DMS79 (cell line): Measurements from ENCODE around the gene METTL15.
A peak's percentile ranks its signal among the peaks of the same experiment; 100 is the strongest.
"Not testable (repeated sequence)": the region's sequence is repeated elsewhere in the genome, so short reads cannot be mapped to it uniquely, and the experiment has no call there.

Source experiments
- DNase-seq: peaks from one replicate; lab custom pipeline; 2025; lab: John Stamatoyannopoulos, UW

Gene METTL15

GRCh38 chr11:28110108-28110820 lies 2.1 kb downstream of the METTL15 start:
- DNase-seq, result peak; percentile 57

GRCh38 chr11:28110821-28111200 lies 2.6 kb downstream of the METTL15 start:
- no peak for DNase-seq

- no peak for DNase-seq
Observed at GRCh38 chr11:28114116-28114515, 5.9 kb downstream of the METTL15 start.

- no peak for DNase-seq
Observed at GRCh38 chr11:28114731-28115130, 6.5 kb downstream of the METTL15 start.

GRCh38 chr11:28117712-28118111 lies 9.5 kb downstream of the METTL15 start:
- DNase-seq, result no peak

GRCh38 chr11:28123151-28123581 lies 15.0 kb downstream of the METTL15 start:
- no peak for DNase-seq

- DNase-seq, result no peak
Observed at GRCh38 chr11:28132548-28132947, 24.4 kb downstream of the METTL15 start.

GRCh38 chr11:28133146-28133545 lies 25.0 kb downstream of the METTL15 start:
- no peak for DNase-seq

- not testable (repeated sequence) for DNase-seq
Observed at GRCh38 chr11:28136157-28136556, 28.0 kb downstream of the METTL15 start.

GRCh38 chr11:28137366-28137765 lies 29.2 kb downstream of the METTL15 start:
- DNase-seq, result no peak

GRCh38 chr11:28137832-28138231 lies 29.6 kb downstream of the METTL15 start:
- no peak for DNase-seq

GRCh38 chr11:28139841-28140415 lies 31.7 kb downstream of the METTL15 start:
- DNase-seq, result no peak

- DNase-seq, result no peak
Observed at GRCh38 chr11:28140689-28141455, 32.7 kb downstream of the METTL15 start.

GRCh38 chr11:28142724-28143123 lies 34.5 kb downstream of the METTL15 start:
- DNase-seq, result no peak

GRCh38 chr11:28144808-28145207 lies 36.6 kb downstream of the METTL15 start:
- DNase-seq, result no peak

GRCh38 chr11:28146123-28146751 lies 38.0 kb downstream of the METTL15 start:
- no peak for DNase-seq

- no peak for DNase-seq
Observed at GRCh38 chr11:28152743-28153142, 44.6 kb downstream of the METTL15 start.

- DNase-seq, result no peak
Observed at GRCh38 chr11:28153586-28153985, 45.4 kb downstream of the METTL15 start.

- no peak for DNase-seq
Observed at GRCh38 chr11:28168718-28169117, 60.5 kb downstream of the METTL15 start.

GRCh38 chr11:28169816-28170215 lies 61.6 kb downstream of the METTL15 start:
- DNase-seq, result no peak

GRCh38 chr11:28170759-28171158 lies 62.6 kb downstream of the METTL15 start:
- DNase-seq, result no peak

GRCh38 chr11:28176351-28176750 lies 68.2 kb downstream of the METTL15 start:
- no peak for DNase-seq

- DNase-seq, result no peak
Observed at GRCh38 chr11:28195449-28195848, 87.3 kb downstream of the METTL15 start.
